ENCODE data around the gene FUT6.

The FUT6 gene

DNA sequence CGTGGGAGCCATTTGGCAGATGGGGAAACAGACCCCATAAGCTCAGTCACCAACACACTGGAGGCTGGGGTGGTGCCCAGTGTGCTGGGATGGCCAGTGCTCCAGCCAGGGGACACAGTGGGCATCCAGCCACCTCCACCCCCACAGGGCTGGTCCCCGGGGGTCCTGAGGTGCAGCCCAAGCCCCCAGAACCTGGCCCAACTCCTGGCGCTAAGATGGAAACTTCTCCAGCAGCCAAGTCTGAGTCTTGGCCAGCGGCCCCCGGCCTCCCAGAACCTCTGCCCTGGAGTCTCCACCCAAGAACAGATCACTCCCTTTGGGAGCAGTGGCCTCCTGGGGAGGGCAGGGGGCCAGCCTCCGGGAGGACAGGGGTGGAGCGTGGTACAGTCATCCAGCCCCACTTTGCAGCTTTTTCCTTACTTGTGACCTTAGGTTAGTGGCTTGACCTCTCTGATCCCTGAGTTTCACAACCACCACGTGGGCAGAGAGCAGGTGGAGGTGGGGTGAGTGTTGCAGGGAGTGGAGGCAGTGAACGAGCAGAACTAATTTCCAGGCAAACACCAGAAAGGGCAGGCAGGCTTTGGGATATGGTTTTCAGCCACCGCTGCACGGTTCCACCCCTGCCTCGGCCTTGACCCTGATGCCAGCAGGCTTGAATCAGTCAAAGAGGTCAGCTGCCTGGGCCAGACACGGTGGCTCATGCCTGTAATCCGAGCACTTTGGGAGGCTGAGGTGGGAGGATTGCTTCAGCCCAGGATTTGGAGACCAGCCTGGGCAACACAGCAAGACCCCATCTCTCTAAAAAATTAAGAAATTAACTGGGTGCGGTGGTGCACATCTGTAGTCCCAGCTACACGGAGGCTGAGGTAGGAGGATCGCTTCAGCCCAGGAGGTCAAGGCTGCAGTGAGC lies 38.9 kb downstream of the FUT6 start:
- ChIA-PET POLR2A (interaction anchor here (1.1 to 1.6 kb wide), 2 partner anchors 9 to 111 kb away, joined by 3 to 4 read pairs; partner anchors contain the start of genes DUS3L and RPL36), CTCF (no interaction called here)
- no peak for TF ChIP-seq LEF1 (IDR thresholded peaks at IDR 0.05; ENCODE audit: borderline replicate concordance)
- TF ChIP-seq ELF4 (IDR thresholded peaks at IDR 0.05), result no peak
- no peak for TF ChIP-seq HDGF (IDR thresholded peaks at IDR 0.05; ENCODE audit: borderline replicate concordance)
- TF ChIP-seq NFRKB (IDR thresholded peaks at IDR 0.05), result no peak
- no peak for TF ChIP-seq BHLHE40 (IDR thresholded peaks at IDR 0.05; ENCODE audit: borderline replicate concordance)
- no peak for TF ChIP-seq FOXA1 (IDR thresholded peaks at IDR 0.05)
- TF ChIP-seq FOXM1 (IDR thresholded peaks at IDR 0.05; ENCODE audit: borderline replicate concordance), result no peak
- no peak for TF ChIP-seq FOXK2 (IDR thresholded peaks at IDR 0.05)
- TF ChIP-seq SP1 (IDR thresholded peaks at IDR 0.05), result no peak
- DNase-seq (ENCODE audit: extremely low spot score), result no peak

DNA sequence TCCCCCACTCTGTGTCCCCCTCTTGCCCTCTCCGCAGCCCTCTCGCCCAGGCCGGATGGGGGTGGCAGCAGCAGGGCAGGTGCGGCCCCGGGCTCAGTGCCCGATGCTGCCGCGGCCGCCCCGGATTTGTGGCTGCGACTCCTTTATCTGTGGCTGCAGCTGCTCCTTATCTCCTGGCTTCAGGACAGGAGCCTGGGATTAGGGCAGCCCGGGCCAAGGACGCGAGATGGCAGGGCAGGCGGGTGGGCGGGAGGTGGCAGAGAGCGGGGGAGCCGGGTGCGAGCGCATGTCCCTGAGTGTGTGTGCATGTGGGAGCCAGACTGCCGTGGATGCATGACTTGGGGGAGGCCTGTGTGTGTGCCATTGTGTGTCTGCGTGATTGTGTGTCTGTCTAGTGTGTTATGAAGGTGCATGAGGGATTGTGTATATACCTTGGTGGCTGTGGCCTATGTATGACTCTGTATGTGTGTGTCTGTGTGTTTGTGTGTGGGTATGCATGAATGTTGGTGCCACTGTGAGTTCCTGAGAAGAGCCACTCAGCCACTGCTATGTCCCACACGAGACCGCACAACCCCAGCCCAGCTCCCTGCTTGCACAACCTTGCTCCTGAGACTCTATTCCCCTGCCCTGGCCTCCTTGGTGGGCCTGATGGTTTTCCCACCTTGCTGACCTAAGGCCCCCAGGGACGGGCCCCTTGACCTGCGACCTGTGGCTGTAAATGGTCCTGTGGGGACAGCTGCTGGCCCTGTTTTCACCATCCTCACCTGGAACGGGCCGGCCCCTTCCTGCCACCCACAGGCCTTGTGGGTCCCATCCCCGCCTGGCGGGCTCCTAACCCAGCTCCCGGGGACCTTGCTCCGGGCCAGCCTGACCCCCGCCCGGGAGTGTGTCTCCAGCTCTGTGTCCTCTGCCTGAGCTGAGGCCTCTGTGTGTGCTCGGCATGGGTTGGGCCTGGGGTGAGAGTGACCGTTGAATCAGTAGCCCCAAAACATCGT lies 40.0 kb downstream of the FUT6 start:
- CTCF ChIA-PET, result interaction anchor here (0.5 kb wide), 1 partner anchor 990 kb away, joined by 4 read pairs; no protein-coding TSS in a partner anchor
- POLR2A ChIA-PET, result interaction anchor here (1.1 to 1.6 kb wide), 2 partner anchors 8 to 110 kb away, joined by 3 to 4 read pairs; partner anchors contain the start of genes DUS3L and RPL36
- no peak for TF ChIP-seq NFRKB (IDR thresholded peaks at IDR 0.05)
- no peak for TF ChIP-seq ARNT (IDR thresholded peaks at IDR 0.05)
- TF ChIP-seq SP1 (IDR thresholded peaks at IDR 0.05), result no peak
- no peak for TF ChIP-seq FOXA1 (IDR thresholded peaks at IDR 0.05)
- TF ChIP-seq FOXK2 (IDR thresholded peaks at IDR 0.05), result no peak
- no peak for DNase-seq (ENCODE audit: extremely low spot score)

DNA sequence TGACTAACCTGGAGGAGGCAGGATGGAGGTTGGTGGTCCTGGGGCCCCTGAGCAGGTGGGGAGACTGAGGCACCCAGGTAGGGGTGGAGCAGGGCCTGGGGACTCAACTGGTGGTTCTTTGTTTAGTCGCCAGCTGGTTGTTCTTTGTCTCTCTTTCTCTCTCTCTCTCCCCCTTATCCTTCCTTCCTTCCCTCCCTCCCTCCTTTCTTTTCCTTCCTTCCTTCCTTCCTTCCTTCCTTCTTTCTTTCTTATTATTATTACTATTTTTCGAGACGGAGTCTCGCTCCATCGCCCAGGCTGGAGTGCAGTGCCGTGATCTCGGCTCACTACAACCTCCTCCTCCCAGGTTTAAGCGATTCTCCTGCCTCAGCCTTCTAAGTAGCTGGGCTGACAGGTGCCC lies 41.3 kb downstream of the FUT6 start:
- no peak for DNase-seq (ENCODE audit: extremely low spot score)
- CTCF ChIA-PET, result no interaction called here
- POLR2A ChIA-PET, result no interaction called here
- TF ChIP-seq L3MBTL2 (conservative IDR thresholded peaks at IDR 0.05), result no peak
- no peak for TF ChIP-seq FOXK2 (IDR thresholded peaks at IDR 0.05)
- TF ChIP-seq NFRKB (IDR thresholded peaks at IDR 0.05), result no peak
- TF ChIP-seq LEF1 (IDR thresholded peaks at IDR 0.05; ENCODE audit: borderline replicate concordance), result no peak
- no peak for TF ChIP-seq BHLHE40 (IDR thresholded peaks at IDR 0.05; ENCODE audit: borderline replicate concordance)
- no peak for TF ChIP-seq CTBP1 (IDR thresholded peaks at IDR 0.05; ENCODE audit: borderline replicate concordance)
- no peak for TF ChIP-seq TARDBP (IDR thresholded peaks at IDR 0.05)
- TF ChIP-seq ARNT (IDR thresholded peaks at IDR 0.05), result no peak
- TF ChIP-seq FOXM1 (IDR thresholded peaks at IDR 0.05; ENCODE audit: borderline replicate concordance), result no peak
- no peak for TF ChIP-seq HDGF (IDR thresholded peaks at IDR 0.05; ENCODE audit: borderline replicate concordance)
- TF ChIP-seq SUZ12 (IDR thresholded peaks at IDR 0.05), result no peak
- no peak for TF ChIP-seq ELF4 (IDR thresholded peaks at IDR 0.05)
- TF ChIP-seq, protein P1, sequence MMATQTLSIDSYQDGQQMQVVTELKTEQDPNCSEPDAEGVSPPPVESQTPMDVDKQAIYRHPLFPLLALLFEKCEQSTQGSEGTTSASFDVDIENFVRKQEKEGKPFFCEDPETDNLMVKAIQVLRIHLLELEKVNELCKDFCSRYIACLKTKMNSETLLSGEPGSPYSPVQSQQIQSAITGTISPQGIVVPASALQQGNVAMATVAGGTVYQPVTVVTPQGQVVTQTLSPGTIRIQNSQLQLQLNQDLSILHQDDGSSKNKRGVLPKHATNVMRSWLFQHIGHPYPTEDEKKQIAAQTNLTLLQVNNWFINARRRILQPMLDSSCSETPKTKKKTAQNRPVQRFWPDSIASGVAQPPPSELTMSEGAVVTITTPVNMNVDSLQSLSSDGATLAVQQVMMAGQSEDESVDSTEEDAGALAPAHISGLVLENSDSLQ (IDR thresholded peaks at IDR 0.05), result no peak
- no peak for TF ChIP-seq FOXA1 (IDR thresholded peaks at IDR 0.05)
- TF ChIP-seq SP1 (IDR thresholded peaks at IDR 0.05), result no peak
- TF ChIP-seq ZNF384 (IDR thresholded peaks at IDR 0.05), result no peak

DNA sequence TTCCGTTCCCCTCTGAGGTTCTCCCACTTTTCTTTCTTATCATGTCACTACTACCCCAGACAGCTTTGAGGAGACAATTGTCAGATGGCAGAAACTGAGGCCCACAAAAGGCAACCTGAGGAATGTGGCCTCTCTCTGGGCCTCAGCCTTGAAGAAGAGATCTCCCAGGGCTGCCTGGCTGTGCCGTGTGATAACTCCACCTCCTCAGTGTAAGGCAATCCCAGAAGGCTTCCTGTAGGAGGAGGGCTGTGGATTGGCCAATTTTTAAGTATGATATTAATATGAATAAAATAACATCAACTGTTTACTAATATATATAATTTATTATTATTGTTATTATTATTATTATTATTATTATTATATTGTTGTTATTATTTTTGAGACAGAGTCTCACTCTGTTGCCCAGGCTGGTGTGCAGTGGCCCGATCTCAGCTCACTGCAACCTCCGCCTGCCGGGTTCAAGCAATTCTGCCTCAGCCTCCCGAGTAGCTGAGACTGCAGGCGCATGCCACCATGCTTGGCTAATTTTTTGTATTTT lies 44.1 kb downstream of the FUT6 start:
- POLR2A ChIA-PET, result no interaction called here
- no peak for DNase-seq (ENCODE audit: extremely low spot score)
- CTCF ChIA-PET, result interaction anchor here (0.7 to 2.4 kb wide), 2 partner anchors 9 to 133 kb away, joined by 3 to 17 read pairs; no protein-coding TSS in a partner anchor
- TF ChIP-seq ARNT (IDR thresholded peaks at IDR 0.05) (no peak), SP1 (IDR thresholded peaks at IDR 0.05) (no peak), FOXK2 (IDR thresholded peaks at IDR 0.05) (no peak), SUZ12 (IDR thresholded peaks at IDR 0.05) (no peak), FOXM1 (IDR thresholded peaks at IDR 0.05; ENCODE audit: borderline replicate concordance) (no peak), HDGF (IDR thresholded peaks at IDR 0.05; ENCODE audit: borderline replicate concordance) (no peak)
- TF ChIP-seq, protein P1 (IDR thresholded peaks at IDR 0.05), result no peak

DNA sequence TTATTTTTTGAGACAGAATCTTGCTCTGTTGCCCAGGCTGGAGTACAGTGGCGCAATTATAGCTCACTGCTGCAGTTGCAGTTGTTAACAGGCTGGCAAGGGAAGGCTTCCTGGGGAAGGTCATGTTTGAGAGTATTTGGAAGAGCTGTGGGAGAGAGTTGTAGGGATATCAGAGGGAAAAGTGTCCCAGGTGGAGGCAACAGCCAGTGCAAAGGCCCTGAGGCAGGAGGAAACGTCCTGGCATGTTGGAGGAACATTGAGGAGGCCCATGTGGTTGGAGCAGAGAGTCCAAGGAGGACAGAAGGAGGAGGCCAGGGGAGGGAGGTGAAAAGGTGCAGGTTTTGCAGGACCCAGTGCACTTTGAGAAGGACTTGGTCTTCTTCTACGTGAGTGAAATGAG lies 46.3 kb downstream of the FUT6 start:
- ChIA-PET POLR2A (interaction anchor here (0.9 kb wide), 1 partner anchor 73 kb away, joined by 3 read pairs; the partner anchor contains the start of gene CATSPERD), CTCF (interaction anchor here (0.7 to 2.4 kb wide), 4 partner anchors 11 to 580 kb away, joined by 3 to 17 read pairs (median 4); partner anchors contain the start of gene RPL36)
- no peak for DNase-seq (ENCODE audit: extremely low spot score)
- TF ChIP-seq, protein P1 (IDR thresholded peaks at IDR 0.05), result no peak
- TF ChIP-seq LEF1 (IDR thresholded peaks at IDR 0.05; ENCODE audit: borderline replicate concordance), result no peak
- TF ChIP-seq ELF4 (IDR thresholded peaks at IDR 0.05), result no peak
- TF ChIP-seq CTBP1 (IDR thresholded peaks at IDR 0.05; ENCODE audit: borderline replicate concordance), result no peak
- no peak for TF ChIP-seq NFRKB (IDR thresholded peaks at IDR 0.05)
- TF ChIP-seq FOXK2 (IDR thresholded peaks at IDR 0.05), result no peak
- TF ChIP-seq TARDBP (IDR thresholded peaks at IDR 0.05), result no peak
- TF ChIP-seq ARNT (IDR thresholded peaks at IDR 0.05), result no peak
- no peak for TF ChIP-seq SUZ12 (IDR thresholded peaks at IDR 0.05)
- no peak for TF ChIP-seq L3MBTL2 (conservative IDR thresholded peaks at IDR 0.05)
- no peak for TF ChIP-seq HDGF (IDR thresholded peaks at IDR 0.05; ENCODE audit: borderline replicate concordance)
- TF ChIP-seq FOXM1 (IDR thresholded peaks at IDR 0.05; ENCODE audit: borderline replicate concordance), result no peak
- TF ChIP-seq FOXA1 (IDR thresholded peaks at IDR 0.05), result no peak
- TF ChIP-seq ZNF384 (IDR thresholded peaks at IDR 0.05), result no peak
- no peak for TF ChIP-seq BHLHE40 (IDR thresholded peaks at IDR 0.05; ENCODE audit: borderline replicate concordance)
- no peak for TF ChIP-seq SP1 (IDR thresholded peaks at IDR 0.05)
